ENCODE results near the gene ADAD1.
A peak's percentile ranks its signal among the peaks of the same experiment; 100 is the strongest.
"Not testable (repeated sequence)": the region's sequence is repeated elsewhere in the genome, so short reads cannot be mapped to it uniquely, and the experiment has no call there.

Gene ADAD1

DNA sequence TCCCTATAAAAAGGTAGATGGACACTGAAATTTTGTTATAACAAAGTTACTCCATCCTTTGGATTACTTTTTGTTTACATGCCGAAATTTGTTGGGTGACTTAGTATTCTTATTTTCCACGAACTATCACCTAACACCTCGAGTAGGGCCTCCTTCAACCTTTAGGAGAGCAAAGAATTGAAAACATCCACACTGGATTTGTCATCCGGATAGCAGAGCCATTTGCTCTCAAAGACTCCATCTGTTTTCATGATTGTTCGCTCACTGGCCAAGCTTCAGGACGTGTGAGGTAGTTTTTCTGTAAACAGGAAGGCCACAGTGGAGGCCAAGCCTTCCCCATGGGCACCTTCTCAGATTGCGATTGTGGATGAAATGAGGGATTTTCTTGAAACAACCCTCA lies at the start of gene ADAD1:
Gene ADAD1 (plus strand): TSS at position 301 of the 400 bp plus-strand sequence. CDS start 1,059 bp downstream, outside the sequence.
- DNase-seq (ENCODE audit: low spot score): no peak

DNA sequence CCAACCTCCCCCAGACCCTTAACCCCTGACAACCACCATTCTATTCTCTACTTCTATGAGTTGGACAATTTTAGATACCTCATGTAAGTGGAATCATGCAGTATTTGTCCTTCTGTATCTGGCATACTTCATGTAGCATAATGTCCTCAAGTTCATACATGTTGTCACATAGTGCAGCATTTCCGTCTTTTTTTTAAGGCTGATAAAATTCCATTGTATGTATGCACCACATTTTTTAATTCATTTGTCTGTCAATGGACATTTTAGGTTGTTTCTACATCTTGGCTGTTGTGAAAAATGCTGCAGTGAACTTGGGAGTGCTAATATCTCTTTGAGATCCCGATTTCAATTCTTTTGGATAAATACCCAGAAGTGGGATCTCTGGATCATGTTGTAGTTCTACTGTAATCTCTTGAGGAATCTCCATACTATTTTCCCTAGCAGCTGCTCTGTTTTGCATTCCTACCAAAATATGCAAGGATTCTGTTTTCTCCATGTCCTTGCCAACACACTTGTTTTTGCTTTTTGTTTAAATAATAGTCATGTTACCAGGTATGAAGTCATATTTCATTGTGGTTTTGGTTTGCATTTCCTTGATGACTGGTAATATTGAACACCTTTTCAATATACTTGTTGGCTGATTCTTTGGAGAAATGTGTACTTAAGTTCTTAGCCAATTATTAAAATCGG lies 48.8 kb upstream of the ADAD1 start:
- DNase-seq (ENCODE audit: low spot score): no peak

DNA sequence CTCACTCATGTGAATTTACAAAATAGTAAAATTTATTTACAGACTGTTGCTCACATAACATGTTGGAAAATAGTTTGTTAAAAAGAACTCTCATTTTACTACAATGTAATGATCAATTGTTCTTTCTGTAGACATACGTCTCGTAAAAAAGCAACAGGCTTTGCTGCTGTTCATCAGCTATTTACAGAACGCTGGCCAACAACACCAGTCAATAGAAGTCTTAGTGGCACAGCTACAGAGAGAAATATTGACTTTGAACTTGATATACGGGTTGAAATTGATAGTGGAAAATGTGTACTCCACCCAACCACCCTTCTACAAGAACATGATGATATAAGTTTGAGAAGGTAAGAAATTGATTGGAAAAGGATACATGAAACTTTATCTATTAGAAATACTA lies 47.6 kb upstream of the ADAD1 start:
- DNase-seq (ENCODE audit: low spot score): no peak

DNA sequence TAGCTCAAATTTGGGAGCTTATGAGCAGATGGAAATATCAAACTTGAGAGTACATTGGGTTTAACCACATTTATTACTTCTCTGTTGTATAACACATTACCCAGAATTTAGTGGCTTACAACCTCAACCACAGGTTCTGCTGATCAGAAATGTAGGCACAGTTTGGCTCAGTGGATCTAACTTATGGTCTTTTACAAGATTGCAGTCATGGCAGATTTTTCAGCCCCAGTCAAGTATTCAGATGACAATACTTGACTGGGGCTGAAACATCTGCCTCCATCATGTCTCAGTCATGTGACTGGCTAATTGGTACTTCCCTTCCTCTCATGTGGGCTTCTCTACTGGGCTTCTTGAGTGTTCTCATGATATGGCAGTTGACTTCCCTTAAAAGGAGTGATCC lies 44.0 kb upstream of the ADAD1 start:
- no peak for DNase-seq (ENCODE audit: low spot score)

DNA sequence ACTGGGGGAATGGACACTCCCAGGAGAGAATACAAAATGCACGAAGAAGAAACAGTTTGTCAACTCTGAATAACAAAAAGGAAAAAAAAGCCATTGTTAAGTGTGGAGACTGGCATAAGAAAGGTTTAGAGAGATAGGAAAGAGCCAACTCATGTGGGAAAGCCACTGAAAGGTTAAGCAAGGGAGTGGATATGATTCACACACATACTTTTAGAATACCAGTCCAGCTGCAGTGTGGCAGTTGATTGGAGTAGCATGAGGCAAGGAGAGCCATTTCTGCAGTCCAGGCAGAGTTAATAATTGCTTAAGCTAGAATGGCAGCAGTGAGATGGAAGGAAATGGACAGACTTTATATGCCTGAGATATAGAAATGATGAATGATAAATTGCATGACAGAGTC lies 36.9 kb upstream of the ADAD1 start:
- DNase-seq (ENCODE audit: low spot score): no peak

DNA sequence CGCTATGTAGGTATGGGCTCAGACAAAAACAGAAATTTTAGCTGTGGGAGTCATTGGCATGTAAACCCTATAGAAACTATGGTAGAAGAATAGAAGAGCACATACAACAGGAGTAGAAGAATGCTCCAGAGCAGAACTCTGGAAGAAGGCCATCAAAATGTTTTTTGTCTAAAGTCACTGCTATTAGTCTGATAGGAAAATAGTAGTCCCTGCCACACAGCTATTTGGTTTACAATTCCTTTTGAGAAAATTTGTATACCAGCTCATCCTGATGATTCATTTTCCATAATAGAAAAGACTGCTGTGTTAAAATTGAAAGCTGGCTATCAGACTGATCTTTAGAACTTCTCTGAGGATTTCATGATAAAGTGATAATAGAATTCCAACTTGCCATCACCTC lies 32.8 kb upstream of the ADAD1 start:
- no peak for DNase-seq (ENCODE audit: low spot score)

DNA sequence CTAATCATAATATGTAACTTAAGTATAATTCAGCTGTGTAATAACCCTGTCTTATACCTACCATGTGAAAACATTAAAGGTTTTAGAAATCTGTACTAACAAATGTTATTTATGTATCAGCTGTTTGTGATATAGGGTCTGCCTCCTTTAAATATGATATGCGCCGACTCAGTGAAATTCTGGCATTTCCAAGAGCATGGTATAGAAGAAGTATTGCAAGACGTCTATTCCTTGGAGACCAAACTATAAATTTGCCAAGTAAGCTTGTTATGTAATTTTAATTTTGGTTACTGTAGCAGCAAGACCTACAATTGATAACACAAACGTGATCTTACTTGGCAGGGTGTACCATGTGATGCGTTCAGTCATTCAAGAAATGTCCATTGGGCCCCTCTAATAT lies 32.3 kb upstream of the ADAD1 start:
- DNase-seq (ENCODE audit: low spot score): no peak

DNA sequence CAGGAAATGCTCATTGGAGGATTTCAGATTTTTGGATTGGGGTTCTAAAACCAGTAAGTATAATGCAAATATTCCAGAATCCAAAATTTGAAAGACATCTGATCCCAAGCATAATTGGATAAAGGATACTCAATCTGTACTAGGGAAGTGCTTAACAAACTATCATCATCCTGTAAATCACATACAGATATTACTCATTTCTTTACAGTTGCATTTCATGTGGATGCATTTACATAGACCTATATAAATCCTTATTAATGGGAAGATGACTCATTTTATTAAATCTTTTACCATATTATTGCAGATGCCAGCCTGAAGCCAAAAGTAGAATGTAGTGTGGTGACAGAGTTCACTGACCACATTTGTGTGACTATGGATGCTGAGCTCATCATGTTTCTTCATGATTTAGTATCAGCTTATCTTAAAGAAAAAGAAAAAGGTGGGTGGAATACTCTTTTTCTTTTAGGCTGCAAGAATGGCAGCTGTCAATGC lies 22.4 kb upstream of the ADAD1 start:
- no peak for DNase-seq (ENCODE audit: low spot score)

DNA sequence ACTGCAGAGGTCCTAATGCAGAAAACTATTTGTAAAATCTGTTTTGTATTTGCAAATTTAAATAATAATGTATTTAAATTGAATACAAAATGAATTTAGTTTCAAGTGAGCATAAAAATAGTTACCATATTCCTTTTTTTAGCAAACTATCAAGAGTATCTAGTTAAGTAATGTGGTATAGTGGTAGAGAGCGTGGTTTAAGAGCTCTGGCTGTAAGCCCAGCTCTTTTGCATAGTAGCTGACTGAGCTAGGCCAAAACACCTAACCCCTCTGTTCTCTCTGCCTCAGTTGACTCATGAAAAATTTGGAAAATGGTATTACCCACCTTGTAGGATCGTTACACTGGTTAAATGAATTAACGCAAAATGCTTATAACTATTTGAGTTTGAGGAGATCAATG lies 18.1 kb upstream of the ADAD1 start:
- DNase-seq (ENCODE audit: low spot score): no peak

DNA sequence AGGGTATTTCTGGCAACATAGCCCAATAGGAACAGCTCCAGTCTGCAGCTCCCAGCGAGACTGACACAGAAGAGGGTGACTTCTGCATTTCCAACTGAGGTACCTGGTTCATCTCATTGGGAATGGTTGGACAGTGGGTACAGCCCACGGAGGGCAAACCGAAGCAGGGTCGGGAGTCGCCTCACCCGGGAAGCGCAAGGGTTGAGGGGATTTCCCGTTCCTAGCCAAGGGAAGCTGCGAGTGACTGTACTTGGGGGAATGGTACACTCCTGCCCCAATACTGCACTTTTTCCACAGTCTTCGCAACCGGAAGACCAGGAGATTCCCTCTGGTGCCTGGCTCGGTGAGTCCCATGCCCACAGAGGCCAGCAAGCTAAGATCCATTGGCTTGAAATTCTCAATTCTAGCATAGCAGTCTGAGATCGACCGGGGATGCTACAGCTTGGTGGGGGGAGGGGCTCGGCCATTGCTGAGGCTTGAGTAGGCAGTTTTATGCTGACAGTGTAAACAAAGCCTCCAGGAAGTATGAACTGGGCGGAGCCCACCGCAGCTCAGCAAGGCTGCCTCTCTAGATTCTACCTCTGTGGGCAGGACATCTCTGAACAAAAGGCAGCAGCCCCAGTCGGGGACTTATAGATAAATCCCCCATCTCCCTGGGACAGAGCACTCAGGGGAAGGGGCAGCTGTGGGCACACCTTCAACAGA lies 14.0 kb upstream of the ADAD1 start:
- DNase-seq (ENCODE audit: low spot score): peak; percentile 11

DNA sequence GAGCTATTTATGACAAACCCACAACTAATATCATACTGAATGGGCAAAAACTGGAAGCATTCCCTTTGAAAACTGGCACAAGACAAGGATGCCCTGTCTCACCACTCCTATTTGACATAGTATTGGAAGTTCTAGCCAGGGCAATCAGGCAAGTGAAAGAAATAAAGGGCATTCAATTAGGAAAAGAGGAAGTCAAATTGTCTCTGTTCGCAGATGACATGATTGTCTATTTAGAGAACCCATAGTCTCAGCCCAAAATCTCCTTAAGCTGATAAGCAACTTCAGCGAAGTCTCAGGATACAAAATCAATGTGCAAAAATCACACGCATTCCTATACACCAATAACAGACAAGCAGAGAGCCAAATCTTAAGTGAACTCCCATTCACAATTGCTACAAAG lies 10.0 kb upstream of the ADAD1 start:
- not testable (repeated sequence) for DNase-seq (ENCODE audit: low spot score)

DNA sequence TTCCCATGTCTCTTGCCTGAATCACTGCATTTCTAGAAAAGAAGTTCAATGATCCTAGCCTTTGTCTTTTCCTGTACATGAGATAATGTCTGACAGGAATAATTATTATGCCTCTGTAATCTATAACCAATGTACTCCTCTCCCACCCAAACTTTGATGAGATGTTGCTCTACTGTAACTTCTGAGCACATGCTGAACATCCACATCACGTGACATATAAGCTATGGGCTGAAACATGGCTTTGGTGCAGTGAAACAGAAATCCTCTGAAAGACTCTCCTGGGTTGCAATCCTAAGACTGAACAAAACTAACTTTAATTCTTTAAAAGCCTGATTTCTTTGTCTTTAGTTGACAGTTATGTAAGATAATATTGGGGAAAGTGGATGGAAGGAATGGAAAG lies 1.5 kb upstream of the ADAD1 start:
- no peak for DNase-seq (ENCODE audit: low spot score)

DNA sequence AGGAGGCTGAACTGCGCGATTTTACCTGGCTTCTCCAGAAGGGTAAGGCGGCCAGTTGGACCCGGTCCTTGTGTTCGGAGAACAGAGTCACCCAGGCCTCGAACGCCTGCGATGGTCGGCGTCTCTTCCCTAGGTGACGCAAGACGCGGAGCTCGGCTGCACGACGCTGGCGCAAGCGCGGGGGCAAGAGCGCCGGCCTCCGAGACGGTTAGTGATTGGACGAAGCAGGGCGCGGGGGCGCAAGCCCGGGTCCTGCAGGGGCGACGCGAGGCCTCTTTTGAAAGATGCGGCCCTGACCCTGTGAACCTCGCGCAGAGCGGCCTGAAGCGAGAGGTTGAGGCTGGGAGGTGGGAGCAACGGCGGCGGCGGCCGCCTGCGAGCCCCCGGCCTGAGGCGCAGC lies 428 bp downstream of the ADAD1 start:
- no peak for DNase-seq (ENCODE audit: low spot score)

DNA sequence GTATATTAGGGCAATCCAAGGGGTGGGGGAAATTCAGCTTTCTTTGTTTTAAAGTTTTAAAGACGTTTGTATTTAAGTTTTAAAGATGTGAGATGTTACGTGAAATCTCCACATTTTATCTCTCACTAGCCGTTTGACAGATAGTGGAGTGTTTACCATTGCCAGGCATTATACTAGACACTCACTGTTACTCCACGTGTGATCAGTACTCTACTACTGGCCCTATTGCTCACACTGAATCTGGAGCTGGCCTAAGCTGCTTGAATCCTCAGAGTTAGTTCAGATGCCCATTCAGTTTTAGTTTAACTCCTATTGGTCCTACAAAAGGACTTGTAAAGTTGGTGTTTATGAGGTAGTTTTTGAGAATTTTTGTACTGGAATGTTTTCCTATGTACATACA lies 4.5 kb downstream of the ADAD1 start:
- DNase-seq (ENCODE audit: low spot score): no peak

DNA sequence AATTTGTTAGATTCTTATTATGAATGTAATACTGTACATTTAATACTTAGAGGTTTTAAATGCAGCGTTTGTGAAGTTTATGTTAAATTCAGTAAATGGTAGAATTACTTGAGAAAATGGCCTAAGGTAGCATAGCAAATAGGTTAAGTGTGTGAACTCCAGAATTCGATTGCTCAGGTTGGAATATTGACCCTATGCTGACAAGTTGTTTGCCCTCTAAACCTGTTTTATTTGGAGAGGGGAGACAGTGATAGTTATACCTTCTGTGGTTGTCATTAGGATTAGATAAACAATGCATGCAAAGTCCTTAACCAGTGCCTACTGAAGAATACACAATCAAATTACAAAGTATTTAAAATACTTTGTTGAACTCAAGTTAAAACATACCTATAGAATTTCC lies 5.4 kb downstream of the ADAD1 start:
- DNase-seq (ENCODE audit: low spot score): no peak

DNA sequence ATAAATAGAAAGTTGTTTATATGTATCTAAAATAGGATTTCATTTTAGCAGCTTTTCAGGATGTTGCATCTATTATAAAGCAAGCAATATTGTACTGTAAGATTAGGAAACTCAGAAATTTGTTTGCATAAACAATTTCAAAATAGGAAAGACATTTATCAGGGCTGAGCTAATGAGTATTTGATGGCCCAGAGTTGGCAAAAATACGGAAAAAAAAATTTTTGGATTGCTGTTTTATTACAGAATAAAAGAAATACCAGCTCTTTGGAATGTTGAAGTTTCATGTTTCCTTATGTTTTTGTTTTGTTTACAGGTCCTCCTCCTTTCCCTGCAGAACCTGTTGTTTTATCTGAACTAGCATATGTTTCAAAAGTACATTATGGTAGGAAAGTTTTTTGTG lies 14.5 kb downstream of the ADAD1 start:
- no peak for DNase-seq (ENCODE audit: low spot score)

DNA sequence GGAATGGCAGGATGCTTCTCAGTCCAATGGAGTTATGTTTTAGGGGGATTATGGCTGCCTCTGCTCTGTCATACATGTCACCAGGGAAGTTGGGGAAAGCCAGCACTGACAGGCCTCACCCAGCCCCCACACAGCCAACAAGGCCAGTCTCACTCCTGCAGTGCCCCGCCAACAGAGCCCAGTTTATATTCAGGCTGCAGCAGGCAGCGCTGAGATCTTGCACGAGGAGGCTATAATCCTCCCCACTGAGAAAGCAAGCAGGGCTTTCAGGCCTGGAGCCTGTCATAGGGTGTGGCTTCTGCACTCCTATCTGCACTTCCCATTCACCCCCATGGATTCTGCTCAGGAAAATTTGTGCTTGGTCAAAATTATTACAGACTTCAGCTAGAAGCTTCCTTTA lies 25.1 kb downstream of the ADAD1 start:
- DNase-seq (ENCODE audit: low spot score): no peak

DNA sequence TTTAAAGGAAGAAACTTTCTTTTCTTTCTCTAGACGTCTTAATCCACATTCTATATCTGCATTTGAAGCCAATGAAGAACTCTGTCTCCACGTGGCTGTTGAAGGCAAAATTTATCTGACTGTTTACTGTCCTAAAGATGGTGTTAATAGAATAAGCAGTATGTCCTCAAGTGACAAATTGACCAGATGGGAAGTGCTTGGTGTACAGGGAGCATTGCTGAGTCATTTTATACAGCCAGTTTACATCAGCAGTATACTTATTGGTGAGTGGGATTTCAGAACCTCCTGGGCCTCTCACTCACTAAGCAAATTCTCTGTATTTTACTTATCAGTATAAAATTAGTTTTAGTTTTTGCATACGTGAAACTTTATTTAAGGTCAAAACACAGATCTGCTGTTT lies 33.7 kb downstream of the ADAD1 start:
- no peak for DNase-seq (ENCODE audit: low spot score)

DNA sequence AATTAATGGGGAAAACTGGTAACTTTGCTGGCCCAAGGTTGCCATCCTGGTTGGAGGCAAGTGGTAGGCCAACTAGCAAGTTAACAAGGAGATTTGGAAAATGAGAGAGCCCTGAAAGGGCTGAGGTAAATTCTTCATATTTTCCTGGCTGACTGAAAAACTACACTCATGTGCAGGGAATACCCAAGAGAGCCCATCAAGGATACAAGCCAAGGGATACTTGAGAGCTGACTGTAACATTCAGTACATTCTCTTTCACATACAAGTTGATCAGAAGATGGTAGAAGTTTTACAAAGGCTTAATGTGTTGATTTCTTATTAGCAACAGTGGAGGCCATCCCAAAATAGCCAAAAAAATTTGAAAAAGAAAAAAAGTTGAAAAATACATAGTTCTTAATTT lies 44.4 kb downstream of the ADAD1 start:
- no peak for DNase-seq (ENCODE audit: low spot score)

DNA sequence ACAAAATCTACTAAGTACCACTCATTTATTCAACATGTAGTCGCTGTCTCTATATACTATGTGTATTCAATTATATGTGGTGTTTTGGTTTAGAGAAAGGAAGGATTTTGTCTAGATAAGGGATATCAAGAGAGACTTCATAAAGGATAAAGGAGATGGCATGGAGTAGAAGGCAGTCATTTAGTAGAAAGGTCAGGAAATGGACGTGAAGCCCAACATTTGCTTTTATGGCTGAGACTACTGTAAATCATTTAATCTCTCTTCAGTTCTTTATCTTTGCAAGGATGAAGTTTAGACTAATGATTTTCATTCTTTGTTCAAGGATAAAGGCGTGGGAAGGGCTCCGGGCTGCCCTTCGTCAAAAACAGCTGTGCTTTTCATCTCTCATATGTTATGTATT lies 52.5 kb downstream of the ADAD1 start:
- DNase-seq (ENCODE audit: low spot score): no peak

DNA sequence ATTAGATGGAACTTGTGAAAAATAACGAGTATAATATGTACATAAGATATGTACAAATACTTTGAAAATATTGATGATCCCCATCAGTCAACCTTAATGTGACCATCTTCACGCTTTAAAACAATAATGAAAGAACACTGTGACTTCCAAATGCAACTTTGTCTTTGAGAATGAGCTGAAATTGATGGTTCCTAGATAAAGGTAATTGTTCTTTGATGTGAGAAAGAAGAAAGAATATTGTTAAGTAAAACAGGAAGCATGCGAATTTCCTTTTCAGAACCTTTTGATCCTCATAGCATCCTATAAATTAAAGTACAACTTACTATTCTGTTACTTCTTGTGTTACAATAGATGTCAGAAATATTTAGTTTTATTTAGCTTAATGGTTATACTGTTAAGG lies 55.5 kb downstream of the ADAD1 start:
- peak; percentile 2 for DNase-seq (ENCODE audit: low spot score)

DNA sequence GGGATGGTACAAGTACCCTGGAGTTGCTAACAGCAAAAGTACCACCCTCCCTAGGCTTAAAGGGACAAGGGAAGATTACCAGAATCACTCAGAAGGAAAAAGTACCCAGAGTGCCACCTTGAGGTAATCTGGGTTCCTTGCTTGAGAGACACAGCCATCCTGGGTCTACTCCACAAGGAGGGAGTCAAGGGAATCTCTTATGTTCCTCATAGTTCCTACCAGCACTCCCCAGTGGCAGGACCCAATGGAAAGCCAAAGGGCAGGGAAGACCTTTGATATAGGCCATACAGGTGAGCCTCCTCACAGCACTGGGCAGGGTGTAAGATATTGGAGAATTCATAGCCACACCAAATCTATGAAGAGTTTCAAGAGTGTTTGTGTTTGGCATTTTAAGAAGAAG lies 72.0 kb downstream of the ADAD1 start:
- DNase-seq (ENCODE audit: low spot score): peak; percentile 14

DNA sequence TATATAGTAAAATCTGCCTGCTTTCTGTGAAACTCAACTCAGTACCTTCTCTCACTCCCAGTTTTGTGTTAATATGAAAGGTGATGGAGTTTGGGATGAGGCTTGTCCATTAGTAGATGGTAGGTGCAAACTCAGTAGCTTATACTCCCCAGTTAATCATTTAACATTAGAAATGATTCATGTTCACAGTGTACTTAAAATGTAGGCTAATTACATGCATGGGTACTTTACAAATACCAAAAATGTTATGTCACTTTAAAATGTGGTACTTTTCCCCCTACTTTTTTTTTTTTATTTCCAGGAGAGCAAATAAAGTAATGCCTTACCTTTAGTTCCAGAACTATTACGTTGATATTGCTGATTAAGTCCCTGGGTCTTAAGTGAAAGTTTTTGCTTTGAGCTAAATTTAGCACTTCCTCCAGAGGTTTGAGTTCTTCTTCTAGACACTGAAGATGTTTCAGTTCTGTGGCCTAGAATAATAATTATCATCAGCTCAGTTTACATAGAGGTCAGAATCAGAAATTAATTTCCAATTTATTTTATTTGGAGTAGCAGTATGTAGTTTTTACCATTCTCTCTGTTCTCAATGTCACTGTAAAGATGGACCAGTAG lies 74.7 kb downstream of the ADAD1 start:
- DNase-seq (ENCODE audit: low spot score): no peak

Measured in CD4-positive, alpha-beta T cell treated with Interleukin-6 at 100 ng/mL for 8 hours (primary cell).